NCI-H1105 (cell line): ENCODE data around the gene TET2.
"Not testable (repeated sequence)": the region's sequence is repeated elsewhere in the genome, so short reads cannot be mapped to it uniquely, and the experiment has no call there.

Source experiments
- DNase-seq: peaks from one replicate; lab custom pipeline; 2025; lab: John Stamatoyannopoulos, UW

Gene TET2

GRCh38 chr4:105288121-105288520, 141.4 kb downstream of the TET2 start:
- DNase-seq: no peak

GRCh38 chr4:105291925-105292324, 145.2 kb downstream of the TET2 start:
- DNase-seq: no peak

GRCh38 chr4:105293360-105293759, 146.7 kb downstream of the TET2 start:
- no peak for DNase-seq

DNA sequence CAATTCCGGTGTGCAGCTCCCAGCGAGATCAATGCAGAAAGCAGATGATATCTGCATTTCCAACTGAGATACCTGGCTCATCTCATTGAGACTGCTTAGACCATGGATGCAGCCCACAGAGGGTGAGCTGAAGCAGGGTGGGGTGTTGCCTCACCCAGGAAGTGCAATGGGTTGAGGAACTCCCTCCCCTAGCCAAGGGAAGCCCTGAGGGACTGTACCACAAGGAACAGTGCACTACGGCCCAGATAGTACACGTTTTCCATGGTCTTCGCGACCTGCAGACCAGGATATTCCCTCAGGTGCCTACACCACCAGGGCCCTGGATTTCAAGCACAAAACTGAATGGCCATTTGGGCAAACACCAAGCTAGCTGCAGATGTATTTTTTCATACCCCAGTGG, 150.0 kb downstream of the TET2 start:
- DNase-seq: no peak

DNA sequence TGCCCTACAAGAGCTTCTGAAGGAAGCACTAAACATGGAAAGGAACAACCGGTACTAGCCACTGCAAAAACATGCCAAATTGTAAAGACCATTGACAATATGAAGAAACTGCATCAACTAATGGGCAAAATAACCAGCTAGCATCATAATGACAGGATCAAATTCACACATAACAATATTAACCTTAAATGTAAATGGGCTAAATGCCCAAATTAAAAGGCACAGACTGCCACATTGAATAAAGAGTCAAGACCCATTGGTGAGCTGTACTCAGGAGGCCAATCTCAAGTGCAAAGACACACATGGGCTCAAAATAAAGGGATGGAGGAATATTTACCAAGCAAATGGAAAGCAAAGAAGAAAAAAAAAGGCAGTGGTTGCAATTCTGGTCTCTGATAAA, 152.4 kb downstream of the TET2 start:
- DNase-seq: not testable (repeated sequence)

- no peak for DNase-seq
Measured at GRCh38 chr4:105304085-105304484, 157.4 kb downstream of the TET2 start.

GRCh38 chr4:105305019-105305836, 158.6 kb downstream of the TET2 start:
- DNase-seq: no peak

- no peak for DNase-seq
Measured at GRCh38 chr4:105306158-105306781, 159.6 kb downstream of the TET2 start.

- no peak for DNase-seq
Measured at GRCh38 chr4:105306820-105307219, 160.1 kb downstream of the TET2 start.

- DNase-seq: no peak
Measured at GRCh38 chr4:105318486-105318885, 171.8 kb downstream of the TET2 start.

- no peak for DNase-seq
Measured at GRCh38 chr4:105327222-105327621, 180.5 kb downstream of the TET2 start.

DNA sequence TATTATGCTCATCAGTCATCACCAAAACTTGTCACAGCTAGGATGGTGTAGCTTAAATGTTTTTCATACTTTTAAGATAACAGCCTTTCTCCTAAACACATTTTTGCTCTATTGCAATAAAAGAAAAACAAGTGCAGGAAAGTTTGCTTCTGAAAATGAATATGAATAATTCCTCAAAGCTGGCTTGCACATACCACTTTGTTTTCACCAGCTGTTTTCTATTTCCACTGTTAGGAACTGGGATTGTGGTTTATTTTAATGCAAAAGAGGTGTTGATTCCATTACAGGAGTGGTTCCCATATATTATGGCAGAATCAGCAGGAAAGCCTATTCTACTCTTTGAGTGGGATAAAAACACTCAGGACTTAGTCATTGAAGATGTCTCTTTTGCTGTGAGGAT, 181.3 kb downstream of the TET2 start:
- no peak for DNase-seq

- DNase-seq: no peak
Measured at GRCh38 chr4:105329081-105329480, 182.4 kb downstream of the TET2 start.
